Stimulated activated CD8-positive, alpha-beta memory T cell treated with anti-CD3 and anti-CD28 coated beads, Interleukin-4, amount 100 ng/mL, for 4 hours (primary cell): ENCODE results near the gene EIF5B.

Experiments used
- DNase-seq, 2 donors: peaks; one replicate each; pipeline ENCODE4 v3.0.0-alpha.2; 2020; ENCODE audit warnings: low read depth in 2 of 2, low spot score in 1 of 2

Gene EIF5B

GRCh38 chr2:99410276-99410675, 73.1 kb downstream of the EIF5B start:
- DNase-seq, result no peak

- no peak for DNase-seq
Observed at GRCh38 chr2:99414566-99414965, 77.4 kb downstream of the EIF5B start.

- DNase-seq, result no peak
Observed at GRCh38 chr2:99417396-99417795, 80.2 kb downstream of the EIF5B start.

GRCh38 chr2:99420031-99420430, 82.8 kb downstream of the EIF5B start:
- no peak for DNase-seq

GRCh38 chr2:99420751-99421299, 83.6 kb downstream of the EIF5B start:
- no peak for DNase-seq

GRCh38 chr2:99421469-99421868, 84.3 kb downstream of the EIF5B start:
- no peak for DNase-seq

GRCh38 chr2:99422599-99422998, 85.4 kb downstream of the EIF5B start:
- no peak for DNase-seq

- no peak for DNase-seq
Observed at GRCh38 chr2:99424371-99424770, 87.2 kb downstream of the EIF5B start.

GRCh38 chr2:99425022-99425421, 87.8 kb downstream of the EIF5B start:
- DNase-seq, result no peak

- no peak for DNase-seq
Observed at GRCh38 chr2:99430614-99431291, 93.6 kb downstream of the EIF5B start.

- DNase-seq, result no peak
Observed at GRCh38 chr2:99431587-99432275, 94.5 kb downstream of the EIF5B start.

GRCh38 chr2:99433340-99433739, 96.2 kb downstream of the EIF5B start:
- no peak for DNase-seq

- no peak for DNase-seq
Observed at GRCh38 chr2:99436874-99437273, 99.7 kb downstream of the EIF5B start.

GRCh38 chr2:99439971-99440505, 102.8 kb downstream of the EIF5B start:
- no peak for DNase-seq

GRCh38 chr2:99442837-99443236, 105.6 kb downstream of the EIF5B start:
- DNase-seq, result no peak

- DNase-seq, result no peak
Observed at GRCh38 chr2:99444222-99444621, 107.0 kb downstream of the EIF5B start.

GRCh38 chr2:99445065-99445464, 107.9 kb downstream of the EIF5B start:
- DNase-seq, result no peak

- DNase-seq, result no peak
Observed at GRCh38 chr2:99448556-99448955, 111.4 kb downstream of the EIF5B start.

- DNase-seq, result no peak
Observed at GRCh38 chr2:99450199-99450598, 113.0 kb downstream of the EIF5B start.
